IPS-11a (cell line): Measurements from ENCODE around the gene SF3B1.
"Not testable (repeated sequence)": the region's sequence is repeated elsewhere in the genome, so short reads cannot be mapped to it uniquely, and the experiment has no call there.

Experiments
- H3K4me3 ChIP-seq: one replicate; pipeline ENCODE4 v1.5.1; 2013; ENCODE audit warnings: low read depth, low read length, control low read depth

The SF3B1 gene, protein sequence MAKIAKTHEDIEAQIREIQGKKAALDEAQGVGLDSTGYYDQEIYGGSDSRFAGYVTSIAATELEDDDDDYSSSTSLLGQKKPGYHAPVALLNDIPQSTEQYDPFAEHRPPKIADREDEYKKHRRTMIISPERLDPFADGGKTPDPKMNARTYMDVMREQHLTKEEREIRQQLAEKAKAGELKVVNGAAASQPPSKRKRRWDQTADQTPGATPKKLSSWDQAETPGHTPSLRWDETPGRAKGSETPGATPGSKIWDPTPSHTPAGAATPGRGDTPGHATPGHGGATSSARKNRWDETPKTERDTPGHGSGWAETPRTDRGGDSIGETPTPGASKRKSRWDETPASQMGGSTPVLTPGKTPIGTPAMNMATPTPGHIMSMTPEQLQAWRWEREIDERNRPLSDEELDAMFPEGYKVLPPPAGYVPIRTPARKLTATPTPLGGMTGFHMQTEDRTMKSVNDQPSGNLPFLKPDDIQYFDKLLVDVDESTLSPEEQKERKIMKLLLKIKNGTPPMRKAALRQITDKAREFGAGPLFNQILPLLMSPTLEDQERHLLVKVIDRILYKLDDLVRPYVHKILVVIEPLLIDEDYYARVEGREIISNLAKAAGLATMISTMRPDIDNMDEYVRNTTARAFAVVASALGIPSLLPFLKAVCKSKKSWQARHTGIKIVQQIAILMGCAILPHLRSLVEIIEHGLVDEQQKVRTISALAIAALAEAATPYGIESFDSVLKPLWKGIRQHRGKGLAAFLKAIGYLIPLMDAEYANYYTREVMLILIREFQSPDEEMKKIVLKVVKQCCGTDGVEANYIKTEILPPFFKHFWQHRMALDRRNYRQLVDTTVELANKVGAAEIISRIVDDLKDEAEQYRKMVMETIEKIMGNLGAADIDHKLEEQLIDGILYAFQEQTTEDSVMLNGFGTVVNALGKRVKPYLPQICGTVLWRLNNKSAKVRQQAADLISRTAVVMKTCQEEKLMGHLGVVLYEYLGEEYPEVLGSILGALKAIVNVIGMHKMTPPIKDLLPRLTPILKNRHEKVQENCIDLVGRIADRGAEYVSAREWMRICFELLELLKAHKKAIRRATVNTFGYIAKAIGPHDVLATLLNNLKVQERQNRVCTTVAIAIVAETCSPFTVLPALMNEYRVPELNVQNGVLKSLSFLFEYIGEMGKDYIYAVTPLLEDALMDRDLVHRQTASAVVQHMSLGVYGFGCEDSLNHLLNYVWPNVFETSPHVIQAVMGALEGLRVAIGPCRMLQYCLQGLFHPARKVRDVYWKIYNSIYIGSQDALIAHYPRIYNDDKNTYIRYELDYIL

DNA sequence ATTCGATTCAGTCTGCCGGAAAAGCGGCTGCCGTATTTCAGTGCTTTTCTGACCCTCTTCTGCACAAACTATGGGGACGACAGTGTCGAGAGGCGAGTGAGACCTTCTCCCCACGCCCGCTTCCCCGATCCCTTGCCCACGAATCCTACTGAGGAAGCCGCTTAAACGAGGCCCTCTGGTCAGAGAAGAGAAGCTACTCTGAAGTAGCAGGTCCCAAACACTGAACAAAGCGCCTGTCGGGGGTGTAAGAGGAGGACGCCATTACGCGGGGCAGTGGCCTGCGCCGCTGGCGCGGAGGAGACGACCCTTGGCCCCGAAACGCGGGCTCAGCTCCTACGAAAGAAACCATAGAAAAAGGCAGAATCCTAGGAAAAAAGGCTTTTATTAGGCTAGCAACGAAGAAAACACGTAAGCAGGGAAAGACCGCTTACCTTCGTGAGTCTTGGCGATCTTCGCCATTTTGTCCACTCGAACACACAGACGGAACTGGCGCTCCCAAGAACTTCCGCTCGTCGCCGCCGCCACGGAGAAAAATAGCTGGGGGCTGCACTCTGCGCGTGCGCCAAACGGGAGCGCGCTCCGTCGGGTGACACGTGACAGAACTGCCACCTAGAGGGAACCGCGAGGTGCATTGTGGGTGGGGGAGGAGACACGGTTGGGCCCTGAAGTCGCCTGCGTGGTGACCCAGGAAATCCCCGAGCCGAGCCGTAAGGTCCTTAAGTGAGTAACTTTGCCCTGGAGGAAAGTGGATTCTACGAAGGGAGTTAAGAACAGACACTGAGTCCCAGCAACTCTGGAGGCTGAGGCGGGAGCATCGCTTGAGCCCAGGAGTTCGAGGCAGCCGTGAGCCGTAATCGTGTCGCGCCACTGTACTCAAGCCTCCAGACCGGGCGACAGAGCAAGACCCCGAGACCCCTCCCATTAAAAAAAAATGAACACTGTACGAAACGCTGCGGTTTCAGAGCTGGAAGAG lies at the start of gene SF3B1:
Gene SF3B1 (minus strand): TSS at position 488 of the 973 bp plus-strand sequence. CDS start 29 bp downstream, at position 459.
- H3K4me3 ChIP-seq, result peak within 1 kb of the TSS; percentile 99

DNA sequence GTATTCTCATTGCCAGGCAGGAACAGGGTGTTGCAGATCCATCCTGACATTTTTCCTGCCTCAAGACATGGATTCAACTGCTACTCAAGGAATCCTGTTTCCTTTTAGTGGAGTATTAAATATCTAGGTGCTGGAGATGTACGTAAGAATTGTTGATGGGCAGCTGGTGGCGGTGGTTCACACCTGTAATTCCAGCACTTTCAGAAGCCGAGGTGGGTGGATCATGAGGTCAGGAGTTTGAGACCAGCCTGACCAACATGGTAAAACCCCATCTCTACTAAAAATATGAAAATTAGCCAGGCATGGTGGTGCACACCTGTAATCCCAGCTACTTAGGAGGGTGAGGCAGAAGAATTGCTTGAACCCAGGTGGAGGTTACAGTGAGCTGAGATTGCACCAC lies 49.4 kb upstream of the SF3B1 start:
- not testable (repeated sequence) for H3K4me3 ChIP-seq

DNA sequence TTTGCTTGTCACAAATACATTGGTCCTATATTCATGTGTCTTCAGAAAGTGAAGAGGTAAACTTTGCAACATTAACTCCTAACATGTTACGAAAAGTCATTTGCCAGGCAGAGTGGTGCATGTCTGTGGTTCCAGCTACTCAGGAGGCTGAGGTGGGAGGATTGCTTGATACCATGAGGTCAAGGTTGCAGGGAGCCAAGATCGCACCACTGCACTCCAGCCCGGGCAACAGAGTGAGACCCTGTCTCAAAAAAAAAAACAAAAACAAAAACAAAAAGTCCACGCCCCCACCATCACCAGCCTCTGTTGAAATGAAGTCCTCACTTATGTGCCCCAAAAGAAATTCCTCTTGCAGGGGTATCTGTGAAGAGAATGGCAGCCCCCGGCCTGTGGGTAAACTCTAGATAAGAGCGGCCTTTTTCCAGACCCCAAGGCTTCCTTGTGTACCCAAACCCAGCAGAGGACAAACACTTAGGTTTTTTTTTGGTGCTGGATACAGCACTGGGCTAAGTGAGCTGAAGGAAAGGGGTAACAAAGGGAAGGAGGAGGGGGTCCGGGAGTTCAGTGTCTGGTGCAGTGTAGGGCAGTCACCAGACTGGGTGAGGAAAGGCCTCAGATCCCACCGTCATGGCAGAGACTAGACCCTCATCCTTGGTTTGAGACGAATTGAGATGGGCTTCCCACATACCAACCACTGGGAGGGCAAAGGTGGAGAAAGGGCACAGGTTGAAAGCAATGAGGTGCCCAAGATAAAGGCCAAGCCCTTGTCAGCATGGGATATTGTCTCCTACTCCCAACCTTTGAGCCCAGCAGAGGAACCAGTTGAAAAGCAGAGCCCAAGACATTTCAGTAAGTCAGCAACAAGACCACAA lies 45.6 kb upstream of the SF3B1 start:
- H3K4me3 ChIP-seq, result no peak overlapping the region

DNA sequence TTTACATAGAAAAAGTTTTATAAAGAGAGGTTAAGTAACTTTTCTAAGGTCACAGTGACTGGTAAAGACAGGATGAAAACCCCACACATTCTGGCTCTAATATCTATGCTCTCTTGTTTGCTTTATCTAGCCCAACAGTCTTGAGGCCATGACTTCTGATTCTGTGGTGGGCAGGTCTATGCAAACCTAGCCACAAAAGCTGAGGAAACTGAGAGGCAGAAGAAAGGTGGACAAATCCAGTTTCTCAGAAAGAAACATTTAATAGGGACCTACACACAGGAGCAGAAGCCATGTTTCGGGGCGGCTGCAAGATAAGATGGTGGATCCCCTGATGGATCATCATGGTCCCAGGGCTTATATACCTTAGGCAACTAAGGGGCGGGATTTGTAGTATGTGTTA lies 43.0 kb upstream of the SF3B1 start:
- H3K4me3 ChIP-seq, result no peak overlapping the region

DNA sequence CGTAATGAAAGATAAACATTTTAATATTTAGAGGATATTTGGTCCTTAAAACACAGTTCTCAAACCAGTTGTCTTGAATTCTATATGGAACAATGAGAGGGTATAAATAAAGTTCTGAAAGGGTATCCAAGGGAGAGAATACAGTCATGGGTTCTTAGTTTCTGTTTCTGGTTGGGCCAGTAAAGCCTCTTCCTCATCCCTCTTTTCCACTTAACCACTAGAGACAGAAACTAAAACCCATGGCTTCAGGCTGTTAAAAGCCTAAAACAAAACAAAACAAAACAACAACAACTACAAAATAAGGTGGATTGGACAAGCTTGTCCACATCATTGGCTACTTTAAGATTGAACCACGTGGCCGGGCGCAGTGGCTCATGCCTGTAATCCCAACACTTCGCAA lies 37.3 kb upstream of the SF3B1 start:
- H3K4me3 ChIP-seq, result no peak overlapping the region

DNA sequence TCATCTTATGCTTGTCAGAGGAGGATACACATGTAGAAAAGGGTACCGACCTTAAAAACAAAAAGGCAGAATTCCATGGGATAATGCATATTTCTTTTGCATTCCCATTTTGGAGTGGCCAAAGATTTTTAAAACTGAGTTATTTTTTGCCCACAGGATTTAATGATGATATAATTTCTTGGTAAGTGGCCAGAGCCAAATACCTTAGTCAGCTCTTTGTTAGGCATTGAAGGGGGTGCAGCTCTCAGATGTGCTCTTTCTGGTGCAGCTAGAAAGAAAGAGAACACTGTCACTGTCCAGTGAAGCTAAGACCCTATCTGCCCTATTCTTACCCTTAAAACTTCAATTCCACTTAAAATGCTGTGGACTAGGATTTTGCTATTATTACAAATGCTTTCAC lies 29.3 kb upstream of the SF3B1 start:
- H3K4me3 ChIP-seq, result no peak overlapping the region

DNA sequence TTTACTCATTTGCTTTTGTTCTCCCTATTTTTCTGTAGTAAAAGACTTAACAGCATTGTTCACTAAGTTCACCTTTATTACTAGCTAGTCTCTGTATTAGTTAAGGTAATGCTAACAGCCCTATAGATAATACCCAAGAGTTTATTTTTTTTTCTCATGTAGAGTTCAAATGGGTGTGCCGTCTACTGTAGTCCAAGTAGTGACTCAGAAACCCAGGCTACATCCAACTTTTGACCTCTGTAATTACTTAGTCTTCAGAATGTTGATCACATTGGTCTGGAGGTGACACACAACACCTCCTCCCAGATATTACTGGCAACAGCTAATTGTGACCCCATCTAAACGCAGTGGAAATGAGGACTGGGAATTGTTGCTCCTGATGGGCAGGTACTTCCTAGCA lies 26.2 kb upstream of the SF3B1 start:
- no peak overlapping the region for H3K4me3 ChIP-seq

DNA sequence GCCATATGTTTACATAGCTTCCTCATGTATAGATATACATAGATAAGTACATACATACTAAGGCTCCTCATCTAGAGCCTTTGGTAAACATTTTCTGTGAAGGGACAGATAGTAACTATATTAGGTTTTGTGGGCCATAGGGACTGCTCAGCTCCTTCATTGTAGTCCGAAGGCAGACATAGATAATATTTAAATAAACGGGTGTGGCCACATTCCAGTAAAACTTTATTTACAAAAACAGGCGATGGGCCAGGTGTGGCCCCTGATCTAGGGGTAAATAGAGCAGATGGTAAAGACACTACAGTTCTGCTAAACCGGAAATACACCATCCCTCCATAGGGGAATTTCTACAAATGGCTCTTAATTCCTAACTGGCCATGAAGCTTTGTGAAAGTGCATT lies 25.8 kb upstream of the SF3B1 start:
- H3K4me3 ChIP-seq, result no peak overlapping the region

DNA sequence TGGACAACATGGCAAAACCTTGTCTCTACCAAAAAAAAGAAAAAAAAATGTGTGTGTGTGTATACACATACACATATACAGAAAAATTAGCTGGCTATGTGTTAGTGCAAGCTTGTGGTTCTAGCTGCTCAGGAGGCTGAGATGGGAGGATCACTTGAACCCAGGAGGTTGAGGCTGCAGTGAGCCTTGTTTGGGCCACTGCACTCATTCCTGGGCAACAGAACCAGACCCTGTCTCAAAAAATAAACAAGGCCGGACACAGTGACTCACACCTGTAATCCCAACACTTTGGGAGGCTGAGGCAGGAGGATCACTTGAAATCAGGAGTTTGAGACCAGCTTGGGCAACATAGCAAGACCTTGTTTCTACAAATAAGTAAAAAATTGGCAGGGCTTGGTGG lies 20.6 kb upstream of the SF3B1 start:
- H3K4me3 ChIP-seq, result no peak overlapping the region

DNA sequence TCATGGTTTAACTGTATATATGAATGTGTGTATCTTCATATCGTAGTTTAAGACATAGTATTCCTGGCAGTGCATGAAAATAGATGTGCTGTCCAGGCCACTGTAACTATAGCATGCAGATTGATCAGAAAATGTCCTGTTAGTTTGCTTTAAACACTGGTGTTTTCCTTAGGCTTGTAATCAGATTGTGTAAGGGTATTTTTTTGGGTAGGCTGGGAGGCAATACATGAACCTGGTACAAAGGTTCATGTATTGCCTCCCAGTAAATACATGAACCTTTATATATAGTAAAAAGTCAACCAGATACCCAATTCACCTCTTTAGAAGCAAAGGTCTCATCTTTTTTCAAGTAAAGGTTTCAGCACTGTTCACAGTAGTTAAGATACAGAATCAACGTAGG lies 20.1 kb upstream of the SF3B1 start:
- H3K4me3 ChIP-seq, result peak overlapping the region; percentile 97

DNA sequence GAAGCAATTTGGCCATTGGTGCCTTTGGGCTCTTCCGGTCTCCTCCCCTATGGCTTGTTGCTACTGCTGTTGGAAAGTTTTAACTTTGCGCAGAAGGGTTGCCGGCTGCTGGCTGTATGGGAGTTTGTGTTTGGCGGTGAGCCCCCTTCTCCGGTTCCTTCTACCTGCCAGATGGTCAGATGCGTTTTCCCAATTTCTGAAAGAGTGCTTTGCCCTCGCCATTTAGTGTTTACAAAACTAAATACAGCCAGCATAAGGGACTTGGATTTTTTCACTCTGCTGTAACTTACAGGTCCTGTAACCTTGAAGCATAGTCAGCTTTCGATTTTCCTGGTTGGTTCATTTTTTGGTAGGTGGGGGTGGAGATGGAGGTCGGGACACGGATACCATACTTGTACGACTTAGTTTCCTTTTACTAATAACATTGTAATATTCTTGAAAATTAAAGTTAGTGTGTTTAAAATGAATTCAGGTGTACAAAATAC lies 19.1 kb upstream of the SF3B1 start:
- peak overlapping the region; percentile 97 for H3K4me3 ChIP-seq

DNA sequence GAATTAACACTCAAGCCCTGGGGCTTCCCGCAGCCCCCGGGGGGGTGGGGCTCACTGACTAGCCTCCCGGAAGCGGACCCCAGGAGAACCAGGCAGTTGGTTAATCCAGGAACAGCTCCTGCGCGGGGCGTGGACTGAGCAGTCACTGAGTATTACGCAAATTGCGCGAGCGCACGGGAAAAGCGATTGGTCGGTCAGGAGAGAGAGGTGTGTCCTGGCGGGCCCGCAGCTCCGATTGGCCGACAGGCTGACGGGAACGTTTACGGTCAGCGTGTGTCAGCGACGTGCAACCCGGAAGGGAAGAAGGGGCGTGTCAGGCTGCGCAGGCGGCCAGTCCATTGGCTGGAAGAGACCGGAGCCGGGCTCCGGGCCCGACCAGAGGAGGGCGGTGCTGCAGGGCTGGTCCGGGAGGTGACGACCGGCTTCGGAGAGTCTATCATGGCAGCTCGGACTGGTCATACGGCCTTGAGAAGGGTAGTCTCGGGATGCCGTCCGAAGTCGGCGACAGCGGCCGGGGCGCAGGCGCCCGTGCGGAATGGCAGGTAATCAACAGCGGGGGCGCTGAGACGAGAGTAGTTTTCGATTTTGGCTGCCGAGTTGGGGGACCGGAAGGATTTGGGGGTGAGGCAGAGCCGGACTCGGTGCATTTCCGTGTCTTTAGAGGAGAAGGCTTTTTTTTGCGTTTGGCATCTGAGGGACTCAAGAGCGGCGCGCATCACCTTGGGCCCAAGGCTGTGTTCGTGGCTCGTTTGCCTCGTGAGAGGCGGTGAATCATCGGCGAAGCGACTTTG lies 18.5 kb upstream of the SF3B1 start, which contains the start of gene COQ10B:
Gene COQ10B (plus strand): TSS at position 430 of the 791 bp plus-strand sequence. CDS start 9 bp downstream, at position 439.
- peak within 1 kb of the TSS; percentile 97 for H3K4me3 ChIP-seq

DNA sequence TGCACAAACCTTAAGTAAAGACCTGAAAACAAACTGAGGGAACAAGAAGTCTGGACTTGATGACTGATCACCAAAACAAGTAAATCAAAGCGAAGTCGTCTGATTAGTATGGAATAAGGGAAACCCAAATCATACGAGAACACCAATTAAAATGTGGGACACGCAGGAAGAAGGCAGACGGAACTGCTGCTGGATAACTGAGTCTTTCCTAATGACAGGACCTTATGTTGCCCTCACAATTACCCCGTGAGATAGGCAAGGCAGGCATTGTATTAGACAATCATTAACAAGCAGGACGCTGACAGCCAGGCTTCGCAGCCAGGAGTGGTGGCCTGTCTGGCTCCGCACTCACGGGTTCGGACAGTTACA lies 17.9 kb upstream of the SF3B1 start:
- H3K4me3 ChIP-seq, result peak overlapping the region; percentile 66

DNA sequence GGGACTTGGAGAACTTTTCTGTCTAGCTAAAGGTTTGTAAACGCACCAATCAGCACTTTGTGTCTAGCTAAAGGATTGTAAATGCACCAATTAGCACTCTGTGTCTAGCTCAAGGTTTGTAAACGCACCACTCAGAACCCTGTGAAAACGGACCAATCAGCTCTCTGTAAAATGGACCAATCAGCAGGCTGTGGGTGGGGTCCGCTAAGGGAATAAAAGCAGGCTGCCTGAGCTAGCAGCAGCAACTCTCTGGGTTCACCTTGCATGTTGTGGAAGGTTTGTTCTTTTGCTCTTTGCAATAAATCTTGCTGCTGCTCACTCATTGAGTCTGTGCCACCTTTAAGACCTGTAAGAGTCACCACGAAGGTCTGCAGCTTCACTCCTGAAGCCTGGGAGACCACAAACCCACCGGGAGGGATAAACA lies 16.1 kb upstream of the SF3B1 start:
- not testable (repeated sequence) for H3K4me3 ChIP-seq

DNA sequence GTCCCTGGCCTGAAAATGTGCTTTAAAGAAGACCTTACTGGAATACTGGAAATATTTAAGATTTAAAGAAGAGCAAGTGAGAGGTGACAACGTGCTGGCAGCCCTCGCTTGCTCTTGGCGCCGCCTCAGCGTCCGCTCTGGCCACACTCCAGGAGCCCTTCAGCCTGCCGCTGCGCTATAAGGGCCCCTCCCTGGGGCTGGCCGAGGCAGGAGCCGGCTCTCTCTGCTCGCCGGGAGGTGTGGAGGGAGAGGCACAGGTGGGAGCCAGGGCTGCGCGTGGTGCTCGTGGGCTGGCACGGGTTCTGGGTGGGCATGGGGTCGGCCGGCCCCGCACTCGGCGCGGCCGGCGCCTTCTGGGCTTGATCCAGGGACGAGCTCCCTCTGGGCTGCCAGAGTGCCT lies 15.6 kb upstream of the SF3B1 start:
- no peak overlapping the region for H3K4me3 ChIP-seq

DNA sequence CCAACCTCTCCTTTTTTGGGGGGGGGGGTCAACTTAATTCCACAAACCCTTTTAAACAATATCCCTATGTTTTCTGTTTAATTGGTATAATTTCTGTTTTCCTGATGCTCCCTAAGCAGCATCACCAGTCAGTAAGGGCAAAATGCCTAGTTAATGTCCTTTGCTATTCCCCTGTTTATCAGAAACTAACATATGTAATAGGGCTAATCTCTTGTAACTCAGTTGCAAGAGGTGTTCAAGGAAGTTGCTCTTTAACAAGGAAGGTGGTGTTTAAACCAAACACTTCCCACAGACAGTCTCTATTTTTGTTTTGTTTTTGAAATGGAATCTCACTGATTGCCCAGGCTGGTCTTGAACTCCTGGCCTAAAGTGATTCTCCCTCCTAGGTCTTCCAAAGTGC lies 12.0 kb upstream of the SF3B1 start:
- no peak overlapping the region for H3K4me3 ChIP-seq

DNA sequence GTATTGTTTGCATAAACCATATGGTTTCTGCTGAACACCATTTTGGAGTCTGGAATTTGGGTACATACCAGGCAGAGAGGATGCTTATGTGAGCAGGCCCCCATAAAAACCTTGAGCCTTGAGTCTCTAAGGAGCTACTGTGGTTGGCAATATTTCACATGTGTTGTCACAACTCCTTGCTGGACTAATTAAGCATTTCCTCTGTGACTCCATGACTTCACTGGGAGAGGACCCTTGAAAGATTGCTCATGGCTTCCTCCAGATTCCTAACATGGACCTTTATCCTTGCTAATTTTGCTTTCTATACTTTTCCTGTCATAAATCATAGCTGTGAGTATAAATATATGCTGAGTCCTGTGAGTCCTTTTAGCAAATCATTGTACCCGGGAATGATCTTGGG lies 10.9 kb upstream of the SF3B1 start:
- H3K4me3 ChIP-seq, result no peak overlapping the region

DNA sequence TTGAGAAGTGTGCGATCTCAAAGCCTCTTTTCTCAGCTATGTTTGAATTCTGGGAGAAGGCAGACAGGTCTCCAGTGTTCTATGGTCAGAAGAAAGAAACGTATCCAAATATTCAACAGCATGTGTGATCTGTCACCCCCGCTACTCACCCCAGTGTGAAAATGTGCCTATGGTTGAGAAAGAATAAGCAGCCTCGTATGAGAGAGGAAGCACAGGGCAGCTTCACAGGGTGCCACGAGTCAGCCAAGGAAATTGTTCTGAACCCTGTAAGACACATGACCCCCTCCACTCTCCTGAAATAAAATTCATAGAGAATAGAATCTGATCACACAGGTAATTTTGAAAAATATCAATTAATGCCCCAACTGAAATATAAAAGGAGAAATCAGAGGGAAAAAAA lies 8.0 kb upstream of the SF3B1 start:
- H3K4me3 ChIP-seq, result no peak overlapping the region
